NCI-H2227 (cell line): ENCODE data around the gene CCDC171.
A peak's percentile ranks its signal among the peaks of the same experiment; 100 is the strongest.

Experiments used
- DNase-seq: peaks from one replicate; lab custom pipeline; 2025; ENCODE audit not compliant: unreplicated experiment; lab: John Stamatoyannopoulos, UW

Gene CCDC171

DNA sequence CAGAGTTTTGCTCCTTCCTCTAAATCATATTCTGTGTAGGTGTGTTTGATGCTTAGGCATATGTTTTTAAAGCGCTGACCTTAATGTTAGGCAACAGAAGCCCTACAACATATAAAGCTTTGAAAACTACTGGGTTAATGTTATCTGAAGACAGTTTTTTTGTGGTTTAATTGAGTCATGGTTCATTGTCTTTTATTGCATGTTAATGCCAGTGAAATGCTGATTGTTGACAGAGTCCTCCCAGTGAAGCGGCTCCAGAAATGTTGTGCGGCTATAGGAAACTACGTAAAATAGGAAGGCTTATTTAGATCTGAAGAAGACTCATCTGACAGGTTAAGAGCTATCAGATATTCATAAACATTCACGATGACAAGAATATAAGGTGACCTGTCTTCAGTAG, 424.6 kb downstream of the CCDC171 start:
- DNase-seq: no peak

GRCh38 chr9:15982182-15982581, 429.3 kb downstream of the CCDC171 start:
- peak; percentile 67 for DNase-seq

DNA sequence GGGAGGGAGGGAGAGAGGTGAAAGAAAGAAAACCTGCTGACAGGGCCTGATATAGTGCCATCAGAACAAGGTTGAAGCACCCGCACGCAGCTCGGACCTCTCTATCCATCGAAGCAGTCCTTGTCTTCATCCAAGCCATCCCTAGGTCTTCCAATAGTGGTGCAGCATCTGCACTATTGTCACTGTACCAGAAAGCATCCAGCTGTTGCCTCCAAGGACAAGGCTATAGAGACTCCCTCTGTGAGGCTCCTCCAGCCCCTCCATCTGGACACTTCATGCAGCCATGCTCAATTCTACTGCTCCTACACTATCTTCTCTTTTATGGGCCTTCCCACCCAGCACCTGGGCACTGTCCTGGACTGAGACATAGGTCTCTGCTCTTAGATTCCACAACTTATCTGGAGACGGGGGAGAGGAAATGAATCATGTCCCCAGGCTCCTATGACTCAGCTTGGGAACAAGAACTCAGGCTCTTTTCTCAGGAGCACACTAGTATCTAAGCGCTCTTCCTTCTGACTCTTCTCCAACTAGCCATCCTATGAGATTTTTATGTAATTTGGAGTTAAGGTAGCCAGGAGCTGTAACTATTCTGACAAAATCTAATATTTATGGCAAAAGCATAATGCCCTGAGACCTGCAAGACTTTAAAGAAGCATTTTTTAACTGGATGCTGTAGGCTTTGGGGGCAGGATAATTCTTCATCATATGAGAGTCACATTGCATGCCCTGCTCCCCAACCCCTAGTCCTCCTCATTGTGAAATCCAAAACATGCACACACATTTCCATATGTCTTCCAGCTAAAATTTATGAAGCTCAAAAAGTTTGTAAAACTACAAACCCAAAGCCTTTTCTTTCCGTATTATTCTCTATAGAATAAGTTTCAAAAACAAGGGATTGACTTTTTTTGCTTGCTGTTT, 446.8 kb downstream of the CCDC171 start:
- DNase-seq: no peak

DNA sequence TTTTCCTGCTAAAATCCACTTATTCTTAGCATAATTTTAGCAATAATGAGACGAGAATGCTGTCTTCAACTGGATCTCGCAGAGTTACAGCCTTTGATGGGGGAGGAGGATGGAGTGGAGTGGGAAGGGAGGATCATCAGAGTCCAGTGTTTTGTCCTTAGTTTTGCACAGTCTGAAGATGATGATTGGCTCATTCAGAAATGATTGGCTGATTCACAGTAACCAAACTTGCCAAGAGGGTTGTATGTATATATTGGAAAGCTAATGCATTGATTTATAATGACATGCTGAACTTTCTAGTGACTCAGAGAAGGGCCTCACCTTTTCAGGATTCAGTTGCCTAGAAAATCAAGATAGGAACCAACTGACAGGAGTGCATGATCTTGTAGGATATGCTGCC, 448.0 kb downstream of the CCDC171 start:
- DNase-seq: no peak

DNA sequence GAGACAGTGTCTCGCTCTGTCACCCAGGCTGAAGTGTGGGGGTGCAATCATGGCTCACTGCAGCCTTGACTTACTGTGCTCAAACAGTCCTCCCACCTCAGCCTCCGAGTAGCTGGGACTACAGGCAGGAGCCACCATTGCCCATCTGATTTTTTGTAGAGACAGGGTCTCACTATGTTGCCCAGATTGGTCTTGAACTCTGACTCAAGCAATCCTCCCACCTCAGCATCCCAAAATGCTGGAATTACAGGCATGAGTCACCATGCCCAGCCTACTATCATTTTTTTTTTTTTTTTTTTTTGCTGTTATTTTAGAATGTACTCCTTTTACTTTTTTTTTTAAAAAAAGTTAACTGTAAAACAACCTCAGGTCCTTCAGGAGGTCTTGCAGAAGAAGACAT, 449.0 kb downstream of the CCDC171 start:
- DNase-seq: no peak

- DNase-seq: no peak
Observed at GRCh38 chr9:16002816-16003215, 450.0 kb downstream of the CCDC171 start.

- DNase-seq: no peak
Observed at GRCh38 chr9:16003785-16004184, 450.9 kb downstream of the CCDC171 start.

DNA sequence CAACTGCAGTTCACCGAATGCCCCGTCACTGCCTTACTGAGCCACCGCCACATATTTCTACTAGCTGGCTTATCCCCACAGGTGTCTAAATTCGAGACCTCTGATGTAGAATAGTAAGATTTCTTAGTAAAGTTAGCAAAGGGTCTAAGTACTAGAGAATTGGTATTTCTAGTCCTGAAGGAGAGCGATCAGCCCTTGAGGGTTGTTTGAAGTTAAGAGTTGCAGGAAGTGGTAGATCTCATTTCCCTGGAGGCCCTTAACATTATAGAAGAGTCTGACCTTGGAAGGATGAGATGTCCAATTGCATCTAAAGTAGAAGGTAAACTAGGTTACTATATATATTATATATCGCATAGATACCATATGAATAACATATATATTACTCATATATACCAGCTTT, 451.8 kb downstream of the CCDC171 start:
- DNase-seq: no peak

GRCh38 chr9:16010221-16010620, 457.4 kb downstream of the CCDC171 start:
- DNase-seq: no peak

- DNase-seq: no peak
Observed at GRCh38 chr9:16012621-16013020, 459.8 kb downstream of the CCDC171 start.

DNA sequence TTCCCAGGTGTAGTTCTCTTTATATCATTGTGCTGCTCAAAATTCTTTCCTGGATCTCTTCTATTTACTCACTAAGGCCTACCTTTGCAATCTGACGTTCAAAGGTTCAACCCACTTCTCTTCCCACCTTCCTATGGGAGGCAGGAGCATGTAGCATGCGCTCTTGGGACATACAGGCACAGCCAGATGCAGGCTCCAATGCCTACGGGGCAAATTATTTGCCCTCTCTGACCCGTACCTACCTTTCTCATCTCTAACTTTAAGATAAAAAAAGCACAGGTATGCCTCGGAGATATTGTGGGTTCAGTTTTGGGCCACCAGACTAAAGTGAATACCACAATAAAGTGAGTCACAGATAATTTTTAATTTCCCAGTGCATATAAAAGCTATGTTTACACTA, 460.5 kb downstream of the CCDC171 start:
- DNase-seq: no peak

GRCh38 chr9:16013826-16014225, 461.0 kb downstream of the CCDC171 start:
- no peak for DNase-seq

- no peak for DNase-seq
Observed at GRCh38 chr9:16022228-16022627, 469.4 kb downstream of the CCDC171 start.

DNA sequence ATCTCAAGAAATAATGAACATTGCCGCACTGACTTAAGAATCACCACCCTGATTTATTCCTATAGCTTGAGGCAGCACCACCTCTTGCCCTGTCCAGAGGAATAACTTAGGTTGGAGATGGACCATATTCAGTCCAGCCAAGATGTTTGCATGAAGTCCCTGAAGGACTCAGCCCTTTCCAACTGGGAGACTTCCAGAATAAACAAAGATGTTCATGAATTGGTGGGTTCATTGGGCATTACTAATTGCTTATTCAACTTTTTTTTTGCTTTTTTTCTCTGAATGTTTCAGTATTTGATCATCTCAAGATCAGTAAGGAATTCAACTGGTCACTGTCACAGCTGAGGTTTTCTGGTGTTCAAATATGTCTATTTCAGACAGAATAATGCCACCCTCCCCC, 470.6 kb downstream of the CCDC171 start:
- DNase-seq: no peak
